ENCODE results near the gene HSP90AA1.
A peak's percentile ranks its signal among the peaks of the same experiment; 100 is the strongest.
"Not testable (repeated sequence)": the region's sequence is repeated elsewhere in the genome, so short reads cannot be mapped to it uniquely, and the experiment has no call there.

Gene HSP90AA1

DNA sequence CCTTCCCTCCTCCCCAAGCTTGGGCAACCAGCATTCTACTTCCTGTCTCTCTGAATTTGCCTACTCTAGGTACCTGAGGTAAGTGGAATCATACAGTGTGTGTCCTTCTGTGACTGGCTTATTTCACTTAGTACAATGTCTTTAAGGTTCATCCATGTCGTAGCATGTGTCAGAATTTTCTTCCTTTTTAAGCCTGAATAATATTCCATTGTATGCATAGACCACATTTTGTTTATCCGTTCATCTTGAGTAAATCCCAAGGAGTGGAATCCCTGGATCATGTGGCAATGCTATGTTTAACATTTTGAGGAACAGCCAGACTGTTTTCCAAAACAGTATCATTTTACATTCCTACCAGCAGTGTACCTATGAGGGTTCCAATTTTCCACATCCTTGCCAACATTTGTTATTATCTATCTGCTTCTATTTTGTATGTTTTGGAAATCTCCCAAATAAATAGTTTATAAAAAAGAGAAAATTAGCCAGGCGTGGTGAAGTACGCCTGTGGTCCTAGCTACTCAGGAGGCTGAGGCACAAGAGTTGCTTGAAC is 12.4 kb downstream of the HSP90AA1 start:
- DNase-seq (ENCODE audit: low read depth in 2 of 3, low spot score in 1 of 3): no peak

- no peak for DNase-seq (ENCODE audit: low read depth in 2 of 3, low spot score in 1 of 3)
Measured at GRCh38 chr14:102071283-102071998, 15.4 kb downstream of the HSP90AA1 start.

- no peak for DNase-seq (ENCODE audit: low read depth in 2 of 3, low spot score in 1 of 3)
Measured at GRCh38 chr14:102066041-102066451, 20.8 kb downstream of the HSP90AA1 start.

- DNase-seq (ENCODE audit: low read depth in 2 of 3, low spot score in 1 of 3): not testable (repeated sequence)
Measured at GRCh38 chr14:102064590-102064989, 22.3 kb downstream of the HSP90AA1 start.

DNA sequence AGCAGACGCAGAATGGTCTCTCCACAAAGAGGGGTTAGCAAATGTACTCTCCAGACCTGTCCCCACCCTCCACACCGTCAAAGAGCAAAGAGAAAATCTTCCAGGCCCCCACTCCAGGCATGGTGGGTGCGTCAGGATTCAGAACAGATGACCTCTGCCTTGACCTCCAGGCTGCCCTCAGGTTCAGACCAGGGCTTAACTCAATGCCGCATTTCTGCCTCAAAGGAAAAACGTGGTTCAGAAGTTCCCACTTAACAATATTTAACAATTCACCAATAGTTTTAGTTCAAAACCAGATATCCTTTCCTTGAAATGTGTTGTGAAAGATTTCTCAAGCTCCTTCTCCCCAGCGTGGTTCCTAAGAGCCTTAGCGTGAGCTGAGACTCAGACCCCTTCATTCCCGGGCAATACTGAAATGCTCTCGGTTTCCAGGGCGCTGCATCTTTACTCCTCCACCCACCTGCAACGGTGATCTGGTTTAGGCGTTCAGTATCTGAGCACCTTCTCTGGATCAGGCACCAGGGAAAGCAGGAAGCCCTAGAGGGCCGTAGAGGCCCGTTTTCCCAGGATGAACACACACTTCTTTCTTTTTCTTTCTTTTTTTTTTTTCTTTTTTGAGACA is 22.9 kb downstream of the HSP90AA1 start:
- DNase-seq (ENCODE audit: low read depth in 2 of 3, low spot score in 1 of 3): no peak

GRCh38 chr14:102063109-102063807 is 23.6 kb downstream of the HSP90AA1 start:
- DNase-seq (ENCODE audit: low read depth in 2 of 3, low spot score in 1 of 3): peak; percentile 51 to 65 (median 57)

GRCh38 chr14:102058961-102059360 is 27.9 kb downstream of the HSP90AA1 start:
- no peak for DNase-seq (ENCODE audit: low read depth in 2 of 3, low spot score in 1 of 3)

- no peak for DNase-seq (ENCODE audit: low read depth in 2 of 3, low spot score in 1 of 3)
Measured at GRCh38 chr14:102058146-102058545, 28.7 kb downstream of the HSP90AA1 start.

- DNase-seq (ENCODE audit: low read depth in 2 of 3, low spot score in 1 of 3): no peak
Measured at GRCh38 chr14:102057480-102058114, 29.2 kb downstream of the HSP90AA1 start.

GRCh38 chr14:102056694-102057442 is 30.0 kb downstream of the HSP90AA1 start:
- DNase-seq (ENCODE audit: low read depth in 2 of 3, low spot score in 1 of 3): no peak

- no peak for DNase-seq (ENCODE audit: low read depth in 2 of 3, low spot score in 1 of 3)
Measured at GRCh38 chr14:102055181-102055901, 31.5 kb downstream of the HSP90AA1 start.

DNA sequence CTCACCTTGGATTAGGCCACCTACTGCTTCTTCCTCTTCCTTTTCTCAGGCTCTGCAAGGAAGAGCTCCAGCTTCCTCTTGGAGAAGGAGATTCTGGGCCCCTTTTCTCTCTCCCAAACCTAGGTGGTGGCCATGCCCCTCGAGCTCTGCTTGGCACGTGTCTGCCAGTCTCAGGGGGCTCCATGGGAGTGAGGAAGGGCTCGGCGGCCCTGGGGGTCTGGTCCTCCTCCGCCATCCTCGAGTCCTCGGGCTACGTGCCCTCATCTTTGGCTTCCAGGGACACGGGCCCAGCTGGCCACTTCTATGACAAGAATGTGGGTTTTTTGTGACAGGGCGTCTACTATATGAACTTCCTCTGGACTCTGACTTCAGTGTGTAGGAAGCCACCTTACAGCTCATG is 34.3 kb downstream of the HSP90AA1 start:
- DNase-seq (ENCODE audit: low read depth in 2 of 3, low spot score in 1 of 3): no peak

- DNase-seq (ENCODE audit: low read depth in 2 of 3, low spot score in 1 of 3): no peak
Measured at GRCh38 chr14:102050625-102051024, 36.2 kb downstream of the HSP90AA1 start.

DNA sequence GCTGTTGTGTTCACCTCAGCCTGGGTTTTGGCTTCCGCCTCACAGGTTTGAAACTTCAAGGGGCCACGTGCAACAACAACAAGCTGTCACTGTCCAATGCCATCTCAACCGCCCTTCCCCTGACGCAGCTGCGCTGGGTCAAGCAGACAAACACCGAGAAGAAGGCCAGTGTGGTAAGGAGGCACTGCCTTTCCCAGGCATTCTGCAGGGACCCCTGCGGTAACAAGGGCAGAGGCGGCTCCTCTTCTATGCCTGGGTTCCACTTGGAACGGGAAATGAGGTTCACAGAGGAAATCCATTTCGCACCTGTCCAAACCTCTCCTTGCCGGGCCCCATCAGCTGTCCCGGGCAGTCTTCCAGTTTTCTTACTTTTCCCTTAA is 36.8 kb downstream of the HSP90AA1 start:
- no peak for DNase-seq (ENCODE audit: low read depth in 2 of 3, low spot score in 1 of 3)

DNA sequence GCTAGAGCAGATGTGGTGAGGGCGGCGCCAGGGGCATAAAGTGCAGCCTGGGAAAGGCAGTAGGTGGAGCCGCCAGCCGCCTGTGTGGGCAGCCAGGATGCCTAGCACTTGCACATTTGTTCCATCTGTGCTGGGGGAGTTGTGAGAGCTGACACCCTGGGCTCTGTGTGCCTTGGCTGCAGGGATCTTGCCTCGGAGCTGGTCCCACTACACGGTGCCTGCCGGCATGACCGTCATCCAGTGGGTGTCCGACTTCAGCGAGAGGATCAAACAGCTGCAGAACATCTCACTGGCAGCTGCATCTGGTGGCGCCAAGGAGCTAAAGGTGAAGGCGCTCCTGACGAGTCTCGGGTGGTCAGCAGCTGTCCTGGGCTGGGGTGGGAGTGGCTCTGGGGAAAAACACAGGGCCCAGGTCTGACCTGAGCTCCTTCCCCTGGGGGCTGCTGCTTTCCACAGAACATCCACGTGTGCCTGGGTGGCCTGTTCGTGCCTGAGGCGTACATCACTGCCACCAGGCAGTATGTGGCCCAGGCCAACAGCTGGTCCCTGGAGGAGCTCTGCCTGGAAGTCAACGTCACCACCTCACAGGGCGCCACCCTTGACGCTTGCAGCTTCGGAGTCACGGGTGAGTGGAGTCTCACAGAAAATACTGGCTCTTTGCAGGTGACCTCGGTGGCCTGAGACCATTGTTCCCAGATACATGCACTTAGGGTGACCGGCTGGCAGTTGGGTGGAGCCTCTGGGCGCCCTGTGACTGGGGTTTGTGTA is 37.4 kb downstream of the HSP90AA1 start:
- no peak for DNase-seq (ENCODE audit: low read depth in 2 of 3, low spot score in 1 of 3)

GRCh38 chr14:102047808-102048540 is 38.9 kb downstream of the HSP90AA1 start:
- DNase-seq (ENCODE audit: low read depth in 2 of 3, low spot score in 1 of 3): no peak

DNA sequence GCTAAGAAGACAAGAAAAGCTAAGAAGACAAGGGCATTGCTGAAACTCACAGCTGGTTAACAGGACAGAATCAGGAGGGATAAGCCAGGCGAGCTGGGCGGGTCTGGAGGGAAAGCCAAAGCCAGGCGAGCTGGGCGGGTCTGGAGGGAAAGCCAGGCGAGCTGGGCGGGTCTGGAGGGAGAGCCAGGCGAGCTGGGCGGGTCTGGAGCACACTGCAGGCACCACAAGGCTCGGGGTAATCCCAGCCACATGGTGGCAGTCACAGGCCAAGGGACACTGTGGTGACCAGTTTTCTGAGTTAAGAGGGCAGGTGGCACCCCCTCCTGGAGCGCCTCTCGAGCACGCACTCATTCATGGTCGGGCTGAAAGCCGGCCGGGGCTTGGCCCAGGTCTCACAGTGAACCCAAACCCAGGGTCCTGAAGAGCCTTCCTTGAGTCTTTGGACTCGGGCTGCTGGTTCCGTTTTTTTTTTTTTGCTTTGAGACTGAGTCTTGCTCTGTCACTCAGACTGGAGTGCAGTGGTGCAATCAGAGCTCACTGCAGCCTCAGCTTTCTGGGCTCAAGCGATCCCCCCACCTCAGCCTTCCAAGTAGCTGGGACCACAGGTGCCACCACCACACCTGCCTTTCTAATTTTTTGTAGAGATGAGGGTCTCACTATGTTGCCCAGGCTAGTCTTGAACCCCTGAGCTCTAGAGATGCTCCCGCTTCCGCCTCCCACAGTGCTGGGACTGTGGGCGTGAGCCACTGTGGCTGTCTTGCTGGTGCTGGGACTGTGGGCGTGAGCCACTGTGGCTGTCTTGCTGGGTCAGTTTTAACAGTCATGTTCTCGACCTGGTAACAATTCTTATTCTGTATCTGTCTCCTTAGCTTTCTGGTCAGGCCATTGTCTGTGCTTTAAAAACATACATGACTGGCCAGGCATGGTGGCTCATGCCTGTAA is 40.2 kb downstream of the HSP90AA1 start:
- no peak for DNase-seq (ENCODE audit: low read depth in 2 of 3, low spot score in 1 of 3)

DNA sequence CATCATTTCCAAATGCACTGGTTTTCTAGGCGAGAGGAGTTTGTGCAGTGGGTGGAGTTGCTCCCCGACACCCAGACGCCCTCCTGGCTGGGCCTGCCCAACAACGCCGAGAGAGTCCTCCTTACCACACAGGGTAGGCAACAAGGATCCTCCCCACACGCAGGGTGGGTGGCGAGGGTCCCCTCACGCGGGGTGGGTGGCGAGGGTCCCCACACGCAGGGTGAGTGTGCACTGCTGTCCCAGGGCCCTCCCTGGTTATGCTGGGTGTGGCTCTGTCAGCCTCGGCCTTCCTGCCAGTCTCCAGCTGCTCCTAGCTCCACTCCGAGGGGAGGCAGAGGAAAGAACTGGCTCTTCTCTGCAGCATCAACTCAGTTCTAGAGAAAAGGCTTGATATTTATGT is 42.3 kb downstream of the HSP90AA1 start:
- no peak for DNase-seq (ENCODE audit: low read depth in 2 of 3, low spot score in 1 of 3)

Data from stimulated activated CD4-positive, alpha-beta T cell treated with anti-CD3 and anti-CD28 coated beads, Interleukin-12 subunit alpha, Interleukin-12 subunit beta, amount 100 ng/mL, for 48 hours (primary cell).